ENCODE measurements around the gene PIN4.
"Not testable (repeated sequence)": the region's sequence is repeated elsewhere in the genome, so short reads cannot be mapped to it uniquely, and the experiment has no call there.

PIN4 gene

DNA sequence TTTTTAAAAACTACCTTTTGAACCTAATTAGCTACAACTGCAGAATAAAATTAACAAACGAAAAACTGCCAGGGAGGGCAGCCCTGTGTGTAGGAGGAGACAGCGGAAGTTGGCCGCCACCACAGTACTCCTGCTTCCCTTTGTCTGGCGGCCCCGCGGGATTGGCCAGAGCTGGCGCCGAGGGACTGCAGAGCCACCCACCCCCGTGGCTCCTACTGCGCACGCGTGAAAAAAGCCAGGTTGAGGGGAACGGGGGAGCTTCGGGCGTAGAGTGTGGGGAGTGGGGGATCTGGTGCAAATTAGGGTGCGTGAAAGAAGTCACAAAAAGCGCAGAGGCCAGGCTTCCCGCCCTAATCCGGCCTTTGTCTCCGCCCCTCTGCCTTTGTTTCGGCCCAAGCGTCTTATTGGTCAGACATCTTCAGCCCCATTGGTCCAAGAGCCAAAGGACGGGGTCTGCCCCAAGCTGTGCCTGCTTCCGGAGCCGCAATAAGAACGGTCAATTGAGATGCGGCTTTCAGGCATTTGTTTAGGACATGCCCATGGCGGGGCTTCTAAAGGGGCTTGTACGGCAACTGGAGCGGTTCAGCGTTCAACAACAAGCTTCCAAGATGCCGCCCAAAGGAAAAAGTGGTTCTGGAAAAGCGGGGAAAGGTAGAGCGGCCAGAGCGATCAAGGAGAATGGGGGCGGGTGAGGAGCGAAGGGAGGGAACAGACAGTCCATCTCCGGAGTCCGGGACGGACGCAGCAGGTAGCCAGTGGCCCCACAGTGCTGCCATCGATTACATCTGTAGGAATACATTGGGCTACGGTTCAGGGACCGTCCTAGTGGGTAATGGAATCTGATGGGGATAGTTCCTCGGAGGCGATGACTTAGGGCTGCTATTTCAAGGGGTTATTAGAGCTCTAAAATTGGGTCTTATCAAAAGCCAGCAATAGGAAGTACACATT, at the start of gene PIN4:
Gene PIN4, plus strand, starts transcription at position 580 of the 948 bp plus-strand sequence. Its CDS starts 29 bp downstream, at position 609.
- peak; percentile 95 for DNase-seq (ENCODE audit: low read depth)

DNA sequence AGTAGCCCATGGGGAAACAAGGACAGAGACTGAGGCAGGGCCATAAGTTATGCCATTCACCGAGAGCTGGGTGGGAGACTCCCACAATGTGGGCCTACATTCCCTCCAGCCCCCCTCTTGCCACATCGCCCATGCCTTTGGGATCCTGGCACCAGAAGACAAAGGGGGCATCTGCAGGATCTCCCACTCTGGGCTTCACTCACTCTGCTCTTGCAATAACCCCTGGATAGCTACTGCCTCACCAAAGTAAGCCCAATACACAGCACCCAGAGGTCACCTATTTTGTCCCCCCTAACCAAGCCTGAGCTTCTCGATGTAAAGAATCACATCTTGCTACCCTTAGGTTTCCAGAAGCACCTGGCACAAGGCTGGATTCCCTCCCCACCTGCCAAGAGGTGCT, 49.1 kb upstream of the PIN4 start:
- no peak for DNase-seq (ENCODE audit: low read depth)

DNA sequence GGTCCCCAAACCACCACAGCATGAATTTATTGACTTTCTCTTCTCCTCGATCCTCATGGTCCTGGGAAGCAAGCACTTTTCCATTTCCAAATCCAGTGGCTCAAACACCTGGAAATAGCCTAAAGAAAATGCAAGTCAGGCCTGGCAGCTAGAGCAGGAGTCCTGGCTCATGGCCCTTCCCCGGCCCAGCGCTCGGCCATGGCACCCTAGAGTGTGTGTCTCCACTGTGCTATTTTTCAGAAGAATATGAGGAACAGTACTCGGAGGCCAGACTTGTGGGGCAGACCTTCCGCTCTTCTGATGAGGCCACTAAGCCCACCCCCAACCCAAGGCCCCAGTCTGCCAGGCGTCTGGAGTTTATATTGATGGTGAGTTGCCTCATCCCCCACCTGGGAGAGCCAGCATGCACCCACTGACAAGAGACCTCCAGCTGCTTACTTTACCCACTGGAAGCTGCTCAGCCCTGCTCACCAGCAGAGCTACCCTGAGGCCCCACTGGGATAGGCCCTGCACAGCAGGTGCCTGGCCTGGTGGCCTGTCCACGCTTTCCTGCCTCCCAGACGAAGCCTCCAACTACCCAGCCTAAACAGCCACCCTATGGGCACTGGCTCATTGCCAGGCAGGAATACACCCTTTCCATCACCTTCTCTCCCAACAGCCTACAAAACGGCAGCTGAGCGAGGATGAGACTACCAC, 47.6 kb upstream of the PIN4 start:
- DNase-seq (ENCODE audit: low read depth) = no peak

DNA sequence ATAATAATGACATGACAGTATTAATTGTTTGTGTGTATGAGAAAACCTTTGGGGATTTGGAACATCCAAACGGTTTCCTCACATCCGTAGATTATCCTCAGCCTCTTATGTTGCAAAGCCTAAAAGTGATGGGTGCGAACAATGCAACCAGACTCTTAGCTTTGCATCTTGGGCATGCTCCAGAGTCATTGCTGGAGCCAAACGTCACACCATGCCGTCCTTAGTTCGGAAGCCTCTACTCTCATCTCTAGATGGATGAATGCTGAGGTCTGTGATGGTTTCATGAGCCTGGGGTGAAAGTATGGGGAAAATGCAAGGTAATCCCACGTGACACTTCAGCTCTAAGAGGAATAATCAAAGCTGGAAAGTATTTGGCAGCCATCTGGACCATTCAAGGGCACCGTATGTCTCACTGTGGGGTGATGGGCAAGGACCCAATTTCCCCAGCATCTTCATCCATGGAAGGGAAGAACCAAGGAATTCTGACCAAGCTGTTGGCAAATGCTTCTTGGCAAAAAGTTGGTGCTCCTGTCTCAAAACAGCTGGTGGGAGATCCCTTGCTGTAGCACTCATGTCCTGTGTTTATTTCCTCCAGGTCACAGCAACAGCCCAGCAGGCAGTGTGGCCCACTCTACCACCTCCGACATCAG, 43.6 kb upstream of the PIN4 start:
- DNase-seq (ENCODE audit: low read depth) = no peak

DNA sequence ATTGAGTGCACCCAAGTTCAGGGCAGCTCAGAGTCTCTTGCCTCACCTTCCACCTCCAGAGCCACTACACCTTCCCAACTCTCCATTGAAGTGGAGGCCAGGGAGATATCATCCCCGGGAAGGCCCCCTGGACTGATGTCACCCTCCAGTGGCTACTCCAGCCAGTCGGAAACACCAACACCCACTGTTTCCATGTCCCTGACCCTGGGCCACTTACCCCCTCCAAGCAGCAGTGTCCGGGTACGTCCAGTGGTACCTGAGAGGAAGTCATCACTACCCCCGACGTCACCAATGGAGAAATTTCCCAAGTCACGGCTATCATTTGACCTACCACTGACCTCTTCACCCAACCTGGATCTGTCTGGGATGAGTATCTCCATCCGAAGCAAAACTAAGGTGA, 42.0 kb upstream of the PIN4 start:
- DNase-seq (ENCODE audit: low read depth) = no peak

DNA sequence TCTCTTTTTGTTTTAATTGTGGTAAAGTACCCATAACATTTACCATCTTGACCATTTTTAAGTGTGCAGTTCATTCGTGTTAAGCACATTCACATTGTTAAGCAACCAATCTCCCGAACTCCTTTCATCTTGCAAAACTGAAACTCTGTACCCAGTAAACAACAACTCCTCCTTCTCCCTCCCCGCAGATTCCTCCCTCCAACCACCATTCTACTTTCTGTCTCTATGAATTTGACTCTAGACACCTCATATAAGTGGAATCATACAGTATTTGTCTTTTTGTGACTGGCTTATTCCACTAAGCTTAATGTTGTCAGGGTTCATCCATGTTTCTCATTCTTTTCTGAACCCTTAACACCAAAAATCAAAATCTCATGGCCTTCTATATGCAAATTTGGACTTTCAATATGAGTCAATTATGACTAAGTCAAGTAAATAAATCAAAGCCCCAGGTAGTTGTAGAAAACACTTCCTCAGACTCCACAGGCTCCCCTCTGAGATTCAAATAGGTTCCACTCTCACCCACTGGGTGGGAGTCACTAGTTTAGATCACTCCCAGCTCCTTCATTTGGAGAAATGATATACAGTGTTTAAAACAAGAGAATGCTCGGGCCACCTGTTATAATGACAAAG, 40.1 kb upstream of the PIN4 start:
- DNase-seq (ENCODE audit: low read depth) = peak; percentile 75

DNA sequence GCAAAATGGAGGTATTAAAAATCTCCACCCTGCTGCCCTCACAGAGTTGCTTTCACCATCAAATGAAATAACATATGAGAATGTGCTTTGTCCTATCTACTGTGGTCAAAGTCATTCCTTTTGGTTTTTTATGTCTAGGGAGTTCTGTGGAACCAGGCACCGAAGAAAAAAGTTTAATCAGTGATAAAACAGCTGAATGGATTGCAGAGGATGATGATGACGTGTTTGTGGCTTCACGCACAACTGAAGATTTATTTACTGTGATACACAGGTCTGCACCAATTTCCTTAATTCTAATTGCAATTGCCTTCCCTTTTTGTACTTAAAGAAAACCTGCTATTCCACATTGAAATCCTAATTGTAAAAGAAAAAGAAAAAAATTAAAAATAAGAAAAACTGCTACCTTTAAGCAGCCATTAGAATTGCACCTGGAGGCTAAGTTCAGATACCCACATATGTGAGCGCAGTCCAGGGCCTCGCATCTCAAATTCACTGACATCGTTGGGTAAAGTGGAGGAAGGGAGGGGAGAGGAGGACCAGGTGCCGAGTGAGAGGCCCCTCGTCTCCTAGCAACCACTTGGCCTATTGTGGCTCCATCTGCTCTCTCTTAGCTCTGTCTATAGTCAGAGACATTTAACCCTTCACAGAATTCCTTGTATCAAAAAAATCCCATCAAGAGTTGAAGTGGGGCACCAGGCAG, 39.3 kb upstream of the PIN4 start:
- DNase-seq (ENCODE audit: low read depth) = peak; percentile 91

DNA sequence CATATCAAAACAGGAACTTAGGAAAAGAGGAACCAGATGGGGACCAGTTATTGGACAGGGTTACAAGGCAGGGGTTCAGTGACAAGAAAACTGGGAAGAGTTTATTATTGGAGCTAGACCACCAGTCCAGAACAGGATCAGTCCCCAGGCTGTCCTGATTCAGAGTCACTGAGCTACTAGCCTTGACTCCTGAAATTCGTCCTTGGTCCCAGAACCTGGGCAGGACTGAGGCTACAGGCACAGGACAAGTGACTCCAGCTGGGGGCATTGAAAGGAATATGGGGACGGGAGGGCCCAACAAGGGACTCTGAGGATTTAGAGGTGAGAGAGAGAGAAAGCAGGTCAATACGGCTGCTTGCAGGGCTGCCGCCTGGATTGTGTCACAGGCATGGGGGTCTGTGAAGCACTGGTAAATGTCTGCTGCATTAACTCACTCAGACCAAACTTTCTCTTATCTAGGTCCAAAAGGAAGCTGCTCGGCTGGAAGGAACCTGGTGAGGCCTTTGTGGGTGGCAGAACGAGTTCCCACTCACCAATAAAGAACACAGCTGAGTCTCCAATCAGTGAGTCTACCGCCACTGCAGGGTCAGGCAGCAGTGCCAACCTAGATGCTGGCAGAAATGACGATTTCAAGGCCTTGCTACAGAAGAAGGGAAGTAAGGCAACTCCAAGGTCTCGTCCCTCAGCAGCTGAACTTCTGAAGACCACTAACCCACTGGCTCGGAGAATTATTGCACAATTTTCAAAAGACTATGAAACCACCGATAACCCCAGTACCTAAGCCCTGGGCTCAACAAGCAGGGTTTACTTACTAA, 38.6 kb upstream of the PIN4 start:
- DNase-seq (ENCODE audit: low read depth) = peak; percentile 49

DNA sequence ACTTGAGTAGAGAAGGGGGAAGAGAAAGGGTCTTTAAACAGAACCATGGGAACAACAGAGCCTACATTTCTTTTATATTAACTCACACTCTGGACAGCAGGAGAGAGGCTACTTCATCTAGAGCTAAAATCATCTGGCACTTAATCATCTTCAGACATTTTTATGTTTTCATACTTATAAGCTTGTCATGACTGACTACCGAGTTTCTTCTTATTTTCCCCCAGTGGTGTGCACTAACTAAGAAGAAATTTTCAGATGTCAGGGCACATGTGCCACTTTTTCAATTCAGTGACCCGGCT, 38.0 kb upstream of the PIN4 start:
- peak; percentile 55 for DNase-seq (ENCODE audit: low read depth)

DNA sequence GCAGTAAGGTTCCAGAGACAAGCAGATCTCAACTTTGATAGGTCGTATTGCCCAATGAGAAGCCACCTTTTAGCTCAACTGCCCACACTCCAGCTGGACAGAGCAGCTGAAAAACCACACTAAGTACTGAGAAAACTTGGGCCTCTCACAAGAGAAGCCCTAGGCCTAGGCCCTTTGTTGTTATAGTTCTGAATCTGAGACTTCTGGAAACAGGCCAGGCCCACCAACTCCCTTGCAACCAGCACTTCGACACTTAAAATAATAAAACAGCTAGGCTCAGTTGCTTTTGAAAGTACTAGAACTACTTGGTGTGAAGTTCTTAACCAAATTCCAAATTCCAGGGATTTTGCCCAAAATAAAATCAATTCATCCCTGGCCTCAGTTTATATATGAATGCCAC, 36.4 kb upstream of the PIN4 start:
- peak; percentile 17 for DNase-seq (ENCODE audit: low read depth)

DNA sequence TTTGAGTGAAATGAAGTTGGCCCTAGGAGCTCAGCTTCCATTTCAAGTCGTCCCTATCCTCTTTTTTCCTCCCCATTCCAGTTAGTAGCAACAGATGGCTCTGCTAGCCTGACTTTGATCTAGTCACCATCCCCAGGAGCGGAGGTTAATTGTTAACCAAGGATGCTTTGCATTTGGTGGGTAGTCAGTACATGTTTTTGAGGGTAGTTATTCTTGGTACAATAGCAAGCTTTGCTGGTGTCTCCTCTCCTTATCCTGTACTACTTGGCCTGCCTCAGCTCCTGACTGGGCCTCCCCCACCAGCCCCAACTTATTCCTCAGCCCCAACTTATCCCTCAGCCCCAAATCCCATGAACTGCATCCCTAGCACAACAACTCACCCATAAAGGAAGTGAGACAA, 35.0 kb upstream of the PIN4 start:
- no peak for DNase-seq (ENCODE audit: low read depth)

DNA sequence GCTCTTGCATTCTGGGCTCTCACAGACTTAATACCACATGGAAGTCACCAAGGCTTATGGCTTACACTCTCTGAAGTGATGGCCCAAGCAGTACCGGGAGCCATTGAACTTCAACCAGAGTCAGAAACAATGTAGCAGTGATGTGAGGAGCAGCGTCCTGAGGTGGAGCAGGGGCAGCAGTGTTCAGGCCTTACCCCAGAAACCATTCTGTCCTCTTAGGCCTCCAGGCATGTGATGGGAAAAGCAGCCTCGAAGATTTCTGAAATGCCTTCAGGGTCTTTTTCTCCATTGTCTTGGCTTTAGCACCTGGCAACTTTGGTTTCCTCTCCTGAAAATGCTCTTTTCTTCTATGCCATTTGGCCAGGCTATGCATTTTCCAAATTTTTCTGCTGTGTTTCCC, 22.8 kb upstream of the PIN4 start:
- no peak for DNase-seq (ENCODE audit: low read depth)

DNA sequence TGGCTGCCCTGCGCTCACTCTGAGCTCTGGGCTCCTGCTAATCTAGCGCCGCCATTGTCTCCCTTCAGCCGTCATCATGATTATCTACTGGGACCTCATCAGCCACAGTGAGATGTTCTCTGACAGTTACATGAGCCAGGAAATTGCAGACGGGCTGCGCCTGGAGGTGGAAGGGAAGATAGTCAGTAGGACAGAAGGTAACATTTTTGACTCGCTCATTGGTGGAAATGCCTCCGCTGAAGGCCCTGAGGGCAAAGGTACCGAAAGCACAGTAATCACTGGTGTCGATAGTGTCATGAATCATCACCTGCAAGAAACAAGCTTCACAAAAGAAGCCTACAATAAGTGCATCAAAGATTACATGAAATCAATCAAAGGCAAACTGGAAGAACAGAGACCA, 21.8 kb upstream of the PIN4 start:
- no peak for DNase-seq (ENCODE audit: low read depth)

DNA sequence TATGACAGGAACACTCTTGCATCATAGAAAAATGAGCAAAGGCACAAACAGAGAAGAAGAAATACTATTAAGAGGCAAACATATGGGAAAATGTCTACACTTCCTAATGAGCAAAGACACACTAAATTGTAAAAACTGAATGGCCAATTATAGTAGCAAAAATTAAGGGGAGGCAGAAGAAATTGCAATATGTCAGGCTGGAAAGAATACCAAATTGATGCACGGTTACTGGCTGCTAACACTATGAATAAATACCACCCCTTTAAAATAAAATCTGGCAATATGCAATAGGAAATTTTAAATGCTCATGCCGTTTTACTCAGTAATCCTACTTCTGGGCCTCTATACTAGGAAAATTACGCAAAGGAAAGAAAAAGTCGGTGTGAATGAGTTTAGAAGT, 16.0 kb upstream of the PIN4 start:
- DNase-seq (ENCODE audit: low read depth) = no peak

DNA sequence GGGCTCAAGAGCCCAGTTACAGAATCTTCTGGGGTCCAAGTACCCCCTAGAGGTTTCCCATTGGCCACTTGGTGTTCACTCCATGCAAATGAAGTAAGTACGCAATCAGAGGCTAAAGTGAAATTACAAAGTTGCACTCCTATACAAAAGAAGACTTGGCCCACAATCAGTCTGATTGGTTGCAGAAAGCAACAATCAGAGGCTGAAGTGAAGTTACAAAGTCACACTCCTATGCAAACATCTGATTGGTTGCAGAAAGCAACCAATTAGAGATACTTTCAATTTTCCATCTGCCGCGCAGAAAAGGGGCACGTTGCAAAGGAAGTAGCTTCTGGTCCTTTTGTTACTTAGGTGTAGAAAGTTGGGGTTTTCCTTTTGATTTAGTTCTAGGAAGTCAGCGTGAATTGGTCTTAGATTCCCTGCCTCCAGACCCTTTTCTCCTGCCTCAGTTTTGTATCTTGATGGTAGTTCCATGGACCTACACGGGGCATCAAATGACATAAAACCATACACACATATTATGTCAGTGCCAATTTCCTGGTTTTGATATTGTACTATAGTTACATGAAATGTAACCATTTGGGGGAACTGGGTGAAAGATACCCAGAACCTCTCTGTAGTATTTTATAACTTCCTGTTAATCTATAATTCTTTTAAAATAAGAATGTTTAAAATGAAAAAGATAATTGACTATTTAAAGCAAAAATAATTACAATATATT, 12.4 kb upstream of the PIN4 start:
- no peak for DNase-seq (ENCODE audit: low read depth)

DNA sequence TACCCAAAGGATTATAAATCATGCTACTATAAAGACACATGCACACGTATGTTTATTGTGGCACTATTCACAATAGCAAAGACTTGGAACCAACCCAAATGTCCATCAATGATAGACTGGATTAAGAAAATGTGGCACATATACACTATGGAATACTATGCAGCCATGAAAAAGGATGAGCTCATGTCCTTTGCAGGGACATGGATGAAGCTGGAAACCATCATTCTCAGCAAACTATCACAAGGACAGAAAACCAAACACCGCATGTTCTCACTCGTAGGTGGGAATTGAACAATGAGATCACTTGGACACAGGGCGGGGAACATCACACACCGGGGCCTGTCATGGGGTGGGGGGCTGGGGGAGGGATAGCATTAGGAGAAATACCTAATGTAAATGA, 5.3 kb upstream of the PIN4 start:
- not testable (repeated sequence) for DNase-seq (ENCODE audit: low read depth)

DNA sequence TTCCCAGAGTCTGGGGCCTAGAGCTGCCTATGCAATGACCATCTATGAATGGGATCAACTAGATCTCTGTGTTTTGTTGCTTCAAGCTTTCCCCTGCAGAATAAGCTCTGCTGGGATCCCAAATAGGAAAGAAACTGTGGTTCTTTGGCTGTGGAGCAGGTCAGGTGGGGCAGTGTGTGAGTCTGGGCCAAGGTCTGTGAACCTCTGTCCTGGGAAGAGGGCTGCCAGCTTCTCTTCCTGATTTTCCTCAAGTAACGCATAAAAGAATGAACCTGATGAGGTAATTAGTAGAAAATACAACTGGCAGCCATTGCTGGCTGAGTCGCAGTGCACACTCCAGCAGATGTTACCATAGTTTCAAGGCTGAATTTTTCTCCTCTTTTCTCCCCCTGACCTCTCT, 4.6 kb upstream of the PIN4 start:
- no peak for DNase-seq (ENCODE audit: low read depth)

DNA sequence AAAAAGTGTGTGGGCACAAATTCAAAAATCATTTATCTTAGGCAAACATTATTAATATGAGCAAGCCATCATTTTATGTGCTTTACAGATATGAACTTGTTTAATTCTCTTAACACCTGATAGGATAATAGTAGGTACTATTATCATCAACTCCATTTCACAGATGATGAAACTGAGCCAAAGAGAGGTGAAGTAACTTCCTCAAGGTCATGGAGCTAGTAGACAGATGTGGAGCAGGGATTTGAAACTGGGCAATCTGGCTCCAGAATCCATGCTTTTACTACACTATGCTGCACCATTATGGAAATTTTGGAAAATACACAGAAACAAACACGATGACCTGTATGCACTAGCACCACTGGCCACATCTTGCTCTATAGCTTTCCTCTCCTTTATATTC, 1.0 kb upstream of the PIN4 start:
- DNase-seq (ENCODE audit: low read depth) = no peak

DNA sequence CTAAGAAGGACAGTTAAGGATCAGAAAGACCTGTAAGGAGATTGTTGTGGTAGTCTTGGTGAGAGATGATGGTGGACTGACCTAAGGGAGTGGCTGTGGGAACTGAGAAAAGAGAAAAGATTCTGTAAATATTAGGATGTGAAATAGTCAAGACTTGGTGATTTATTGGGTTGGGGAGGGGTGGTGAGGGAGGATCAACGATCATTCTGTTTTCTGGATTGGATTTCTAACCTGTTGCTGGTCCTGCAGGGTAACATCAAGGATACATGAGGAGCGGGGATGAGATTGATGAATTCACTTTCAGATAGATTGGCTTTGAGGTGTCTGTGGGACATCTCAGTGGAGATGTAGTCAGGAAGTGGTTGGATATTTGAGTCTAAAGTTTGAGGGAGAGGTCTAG, 1.4 kb downstream of the PIN4 start:
- no peak for DNase-seq (ENCODE audit: low read depth)

DNA sequence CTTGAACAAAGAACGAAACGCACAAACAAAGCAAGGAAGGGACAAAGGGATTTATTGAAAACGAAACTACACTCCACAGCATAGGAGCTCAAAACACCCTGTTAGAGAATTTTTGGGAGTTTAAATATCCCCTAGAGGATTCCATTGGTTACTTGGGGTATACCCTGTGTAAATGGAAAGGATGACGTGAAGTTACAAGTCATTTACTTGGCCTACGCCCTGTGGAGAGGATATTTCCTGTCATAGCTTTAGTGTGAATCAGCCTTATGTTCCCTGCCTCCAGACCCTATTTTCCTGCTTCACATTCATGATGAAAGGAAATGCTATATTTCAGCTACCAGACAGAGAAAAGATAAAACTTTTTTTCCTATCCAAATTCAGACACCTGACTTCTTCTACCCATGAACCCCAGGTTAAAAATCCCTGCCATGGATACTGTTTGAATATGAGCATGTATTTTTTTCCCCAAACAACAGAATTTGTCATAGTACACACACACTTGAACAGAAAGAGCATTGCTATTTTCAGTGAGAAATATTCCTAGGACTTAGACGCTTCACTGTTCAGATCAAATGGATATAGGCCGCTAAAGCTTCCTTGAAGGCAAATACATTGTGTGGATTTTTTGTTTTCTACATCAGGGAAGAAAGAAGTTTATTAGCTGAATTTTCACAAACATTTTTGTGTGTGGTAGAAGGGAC, 20.4 kb downstream of the PIN4 start:
- DNase-seq (ENCODE audit: low read depth) = peak; percentile 65

Data from amniotic epithelial cell (primary cell).